Keratinocyte (primary cell): ENCODE data around the gene RNF144A. TPM values are rescaled to one million over a fixed set of nuclear protein-coding genes. Genes with fewer than 3 reads are reported as not detected.

Source experiments
- DNase-seq: peaks from one replicate; pipeline ENCODE4 v3.0.0-alpha.2; 2011; ENCODE audit warnings: low read depth, missing footprints, low spot score
- FAIRE-seq: peaks from 2 replicates; lab custom pipeline; 2011; peaks lifted over from hg19 to GRCh38; lab: Jason Lieb, UNC
- H2AFZ ChIP-seq: 2 replicates; pipeline ENCODE4 v1.6.0; 2012; ENCODE audit warnings: low read length, control low read depth, inconsistent platforms; ENCODE audit not compliant: control insufficient read depth
- H3K27ac ChIP-seq: 2 replicates; pipeline ENCODE4 v1.5.1; 2011; ENCODE audit warnings: low read length; ENCODE audit not compliant: control insufficient read depth, insufficient read depth
- H3K27me3 ChIP-seq: 3 replicates; pipeline ENCODE4 v1.6.0; 2011; ENCODE audit warnings: low read length; ENCODE audit not compliant: control insufficient read depth, insufficient read depth; ENCODE audit errors: extremely low read depth
- H3K36me3 ChIP-seq, 2 experiments: 2 replicates in 1 of 2; 3 replicates in 1 of 2; pipeline ENCODE4 v1.5.1; 2011; ENCODE audit warnings: low read length in 2 of 2, mild to moderate bottlenecking in 1 of 2; ENCODE audit not compliant: control insufficient read depth in 2 of 2, insufficient read depth in 2 of 2; ENCODE audit errors: extremely low read depth in 1 of 2
- H3K4me1 ChIP-seq: 3 replicates; pipeline ENCODE4 v1.5.1; 2011; ENCODE audit warnings: low read length; ENCODE audit not compliant: control insufficient read depth, insufficient read depth; ENCODE audit errors: extremely low read depth
- H3K4me2 ChIP-seq: 3 replicates; pipeline ENCODE4 v1.6.0; 2011; ENCODE audit warnings: low read depth, low read length; ENCODE audit not compliant: control insufficient read depth, insufficient read depth; ENCODE audit errors: extremely low read depth
- H3K4me3 ChIP-seq, 3 experiments: fragments of 200-600 bp in 1 of 3; sonication (generic) in 1 of 3; 2 replicates in 2 of 3; 3 replicates in 1 of 3; pipeline ENCODE4 v1.5.1; 2011 to 2016; ENCODE audit warnings: low read length in 3 of 3, mild to moderate bottlenecking in 3 of 3, control low read depth in 2 of 3, inconsistent platforms in 1 of 3, low read depth in 1 of 3, mixed read lengths in 1 of 3, mixed run types in 1 of 3, moderate library complexity in 1 of 3; ENCODE audit not compliant: control insufficient read depth in 2 of 3, insufficient read depth in 2 of 3; ENCODE audit errors: extremely low read depth in 1 of 3
- H3K79me2 ChIP-seq: 2 replicates; pipeline ENCODE4 v1.6.0; 2012; ENCODE audit warnings: low read length; ENCODE audit not compliant: control insufficient read depth, insufficient read depth
- H3K9ac ChIP-seq: 3 replicates; pipeline ENCODE4 v1.6.0; 2011; ENCODE audit warnings: low read length; ENCODE audit not compliant: control insufficient read depth, insufficient read depth; ENCODE audit errors: extremely low read depth
- H3K9me1 ChIP-seq: 3 replicates; pipeline ENCODE4 v1.6.0; 2011; ENCODE audit warnings: low read length; ENCODE audit not compliant: control insufficient read depth, insufficient read depth; ENCODE audit errors: extremely low read depth
- H3K9me3 ChIP-seq: 2 replicates; pipeline ENCODE4 v1.5.1; 2012; ENCODE audit warnings: low read depth, low read length; ENCODE audit not compliant: control insufficient read depth
- H4K20me1 ChIP-seq: 3 replicates; pipeline ENCODE4 v1.6.0; 2011; ENCODE audit warnings: low read length; ENCODE audit not compliant: control insufficient read depth, insufficient read depth; ENCODE audit errors: extremely low read depth
- EZH2 ChIP-seq: IDR thresholded peaks from one replicate; pipeline ENCODE4 v1.6.1; 2012; ENCODE audit warnings: inconsistent platforms, mild to moderate bottlenecking, low read length, moderate library complexity
- dilution Hi-C: fragments of 300-500 bp; cut with MboI; formaldehyde crosslinking; loops from one replicate; pipeline ENCODE4 v1.7.0; 2020; ENCODE audit warnings: low sequenced_read_pairs; ENCODE audit not compliant: extremely low pct_ligation_motif_present
- polyA plus RNA-seq, 5 experiments: library from polyadenylated mRNA; depleted of rRNA in 3 of 5; stranded (reverse) in 3 of 5; stranded (forward) in 1 of 5; unstranded in 1 of 5; fragments of >200 nt; gene quantifications; 1 replicate in 1 of 5; 2 replicates in 3 of 5; 3 replicates in 1 of 5; pipeline versions ENCODE4 v1.2.1 to v1.2.3, GENCODE V29; 2011 to 2012; ENCODE audit warnings: missing spikeins in 2 of 5, low read depth in 1 of 5, low replicate concordance in 1 of 5
- TF ChIP-seq, protein P1 (sequence below), 3 experiments: IDR thresholded peaks in 1 of 3; conservative IDR thresholded peaks in 1 of 3; optimal IDR thresholded peaks in 1 of 3; 2 replicates in 2 of 3; 3 replicates in 1 of 3; pipeline versions ENCODE3 to v1.5.1; 2011; ENCODE audit warnings: low read length in 3 of 3, mild to moderate bottlenecking in 3 of 3, moderate library complexity in 2 of 3, control low read depth in 1 of 3, inconsistent platforms in 1 of 3; ENCODE audit not compliant: insufficient read depth in 2 of 3; ENCODE audit errors: extremely low read depth in 1 of 3

The RNF144A gene
- polyA plus RNA-seq, 1 donor (not counting 4 experiments of a cell fraction or from before 2014, with no cell fraction given), result 1.4 TPM

DNA sequence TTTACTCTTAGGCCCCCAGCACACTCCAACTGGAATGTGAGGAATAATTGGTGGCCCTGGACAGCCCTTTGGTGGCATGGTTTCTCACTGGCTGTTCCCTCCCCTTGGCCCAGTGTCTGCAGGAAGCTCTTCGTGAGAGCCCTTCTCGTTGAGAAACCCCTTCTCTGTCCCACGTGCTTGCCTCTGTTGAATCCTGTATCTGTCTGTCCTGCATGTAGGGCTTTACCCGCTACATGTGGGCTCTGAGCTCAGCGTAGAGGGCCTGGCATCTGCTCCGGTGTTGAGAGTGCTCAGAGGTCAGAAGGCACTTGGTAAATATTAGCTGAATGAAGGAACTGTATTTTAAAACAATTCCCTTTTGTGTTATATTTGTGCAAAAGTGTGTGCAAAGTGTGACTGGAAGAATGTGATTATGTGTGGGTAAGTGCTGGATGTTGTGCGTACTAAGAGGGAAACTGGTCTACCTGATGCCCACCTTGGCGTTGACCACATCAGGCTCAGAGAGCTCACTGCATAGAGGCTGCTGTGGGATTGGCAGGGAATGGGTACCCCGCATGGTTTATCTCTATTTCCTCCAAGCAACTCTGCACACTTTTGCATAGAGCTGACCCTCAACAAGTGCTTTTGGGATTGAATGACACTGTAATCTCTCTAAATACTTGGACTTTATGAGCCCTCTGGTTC lies 40.0 kb downstream of the RNF144A start:
- FAIRE-seq, result no peak
- no peaks in the 10 kb centered on the region for H3K36me3 ChIP-seq
- DNase-seq, result no peak
- no peak overlapping the region for H2AFZ ChIP-seq
- no peaks in the 10 kb centered on the region for H3K9me3 ChIP-seq
- H3K4me3 ChIP-seq, result no peak overlapping the region
- no peaks in the 10 kb centered on the region for H4K20me1 ChIP-seq
- TF ChIP-seq, protein P1, sequence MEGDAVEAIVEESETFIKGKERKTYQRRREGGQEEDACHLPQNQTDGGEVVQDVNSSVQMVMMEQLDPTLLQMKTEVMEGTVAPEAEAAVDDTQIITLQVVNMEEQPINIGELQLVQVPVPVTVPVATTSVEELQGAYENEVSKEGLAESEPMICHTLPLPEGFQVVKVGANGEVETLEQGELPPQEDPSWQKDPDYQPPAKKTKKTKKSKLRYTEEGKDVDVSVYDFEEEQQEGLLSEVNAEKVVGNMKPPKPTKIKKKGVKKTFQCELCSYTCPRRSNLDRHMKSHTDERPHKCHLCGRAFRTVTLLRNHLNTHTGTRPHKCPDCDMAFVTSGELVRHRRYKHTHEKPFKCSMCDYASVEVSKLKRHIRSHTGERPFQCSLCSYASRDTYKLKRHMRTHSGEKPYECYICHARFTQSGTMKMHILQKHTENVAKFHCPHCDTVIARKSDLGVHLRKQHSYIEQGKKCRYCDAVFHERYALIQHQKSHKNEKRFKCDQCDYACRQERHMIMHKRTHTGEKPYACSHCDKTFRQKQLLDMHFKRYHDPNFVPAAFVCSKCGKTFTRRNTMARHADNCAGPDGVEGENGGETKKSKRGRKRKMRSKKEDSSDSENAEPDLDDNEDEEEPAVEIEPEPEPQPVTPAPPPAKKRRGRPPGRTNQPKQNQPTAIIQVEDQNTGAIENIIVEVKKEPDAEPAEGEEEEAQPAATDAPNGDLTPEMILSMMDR (optimal IDR thresholded peaks at IDR 0.05 in 1 of 3, IDR thresholded peaks at IDR 0.05 in 1 of 3, conservative IDR thresholded peaks at IDR 0.05 in 1 of 3; ENCODE audit: extremely low read depth in 1 of 3, insufficient read depth in 2 of 3, low read length in 3 of 3), result no peak
- TF ChIP-seq EZH2, result no peak
- H3K9ac ChIP-seq, result no peak overlapping the region
- H3K27me3 ChIP-seq, result no peaks in the 10 kb centered on the region
- no peaks in the 10 kb centered on the region for H3K79me2 ChIP-seq
- dilution Hi-C loops, result no loop called here
- H3K4me2 ChIP-seq, result no peak overlapping the region
- no peaks in the 10 kb centered on the region for H3K4me1 ChIP-seq
- no peaks in the 10 kb centered on the region for H3K9me1 ChIP-seq
- no peak overlapping the region for H3K27ac ChIP-seq

DNA sequence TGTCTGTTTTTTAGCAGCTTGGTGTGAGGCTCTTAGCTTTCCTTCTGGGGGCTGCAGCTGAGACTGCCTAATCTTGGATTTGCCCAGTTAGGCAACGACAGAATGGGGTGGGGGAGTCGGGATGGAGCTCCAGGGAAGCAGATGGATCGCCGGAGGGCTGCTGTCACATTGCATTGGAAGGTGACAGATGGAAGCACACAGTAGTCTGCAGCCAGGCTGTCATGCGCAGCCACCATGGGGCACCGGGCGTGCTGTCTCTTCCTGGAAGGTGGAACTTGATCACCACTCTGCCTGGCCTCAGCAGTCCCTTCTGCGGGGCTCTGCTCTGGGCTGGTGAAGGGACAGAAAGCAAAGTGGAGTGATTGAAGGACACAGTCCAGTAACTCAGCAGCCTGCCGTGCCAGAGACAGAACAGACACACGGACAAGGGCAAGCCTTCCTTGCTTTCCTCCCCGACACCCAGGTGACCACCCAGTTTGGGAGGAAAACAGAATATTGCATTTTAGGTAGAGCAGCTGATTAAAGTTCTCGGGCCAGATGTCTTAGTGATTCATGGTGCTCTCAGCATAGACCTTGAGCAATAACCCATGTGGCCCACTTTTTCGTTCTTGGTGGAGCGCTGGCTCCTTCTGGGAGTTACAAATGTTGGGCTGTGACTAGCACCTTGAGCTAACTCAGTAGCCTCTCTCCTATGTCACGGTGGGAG lies 40.9 kb downstream of the RNF144A start:
- Histone ChIP-seq H2AFZ (no peak overlapping the region), H3K27me3 (no peaks in the 10 kb centered on the region), H3K27ac (no peak overlapping the region), H3K4me2 (no peak overlapping the region), H3K9ac (no peak overlapping the region), H3K9me3 (no peaks in the 10 kb centered on the region), H3K79me2 (no peaks in the 10 kb centered on the region), H3K4me1 (no peaks in the 10 kb centered on the region), H4K20me1 (no peaks in the 10 kb centered on the region), H3K36me3 (no peaks in the 10 kb centered on the region), H3K4me3 (no peak overlapping the region), H3K9me1 (no peaks in the 10 kb centered on the region)
- TF ChIP-seq, protein P1 (optimal IDR thresholded peaks at IDR 0.05 in 1 of 3, IDR thresholded peaks at IDR 0.05 in 1 of 3, conservative IDR thresholded peaks at IDR 0.05 in 1 of 3; ENCODE audit: extremely low read depth in 1 of 3, insufficient read depth in 2 of 3, low read length in 3 of 3), result no peak
- no peak for TF ChIP-seq EZH2
- no peak for FAIRE-seq
- dilution Hi-C loops, result no loop called here
- DNase-seq, result no peak
